Measurements from ENCODE around the gene PTS.

The PTS gene

GRCh38 chr11:112265659-112266409 lies 39.6 kb downstream of the PTS start:
- DNase-seq (ENCODE audit: low spot score) = no peak

- no peak for DNase-seq (ENCODE audit: low spot score)
Observed at GRCh38 chr11:112266410-112266778, 40.2 kb downstream of the PTS start.

- no peak for DNase-seq (ENCODE audit: low spot score)
Observed at GRCh38 chr11:112267188-112267591, 41.0 kb downstream of the PTS start.

GRCh38 chr11:112268406-112268805 lies 42.2 kb downstream of the PTS start:
- DNase-seq (ENCODE audit: low spot score) = no peak

GRCh38 chr11:112269139-112269538 lies 42.9 kb downstream of the PTS start:
- no peak for DNase-seq (ENCODE audit: low spot score)

- no peak for DNase-seq (ENCODE audit: low spot score)
Observed at GRCh38 chr11:112270551-112271180, 44.4 kb downstream of the PTS start.

GRCh38 chr11:112271242-112271641 lies 45.0 kb downstream of the PTS start:
- DNase-seq (ENCODE audit: low spot score) = no peak

GRCh38 chr11:112273066-112273465 lies 46.8 kb downstream of the PTS start:
- no peak for DNase-seq (ENCODE audit: low spot score)

GRCh38 chr11:112274007-112274783 lies 48.0 kb downstream of the PTS start:
- DNase-seq (ENCODE audit: low spot score) = no peak

GRCh38 chr11:112277029-112277428 lies 50.8 kb downstream of the PTS start:
- no peak for DNase-seq (ENCODE audit: low spot score)

- no peak for DNase-seq (ENCODE audit: low spot score)
Observed at GRCh38 chr11:112277941-112278340, 51.7 kb downstream of the PTS start.

- no peak for DNase-seq (ENCODE audit: low spot score)
Observed at GRCh38 chr11:112278803-112279202, 52.6 kb downstream of the PTS start.

GRCh38 chr11:112279901-112280267 lies 53.7 kb downstream of the PTS start:
- DNase-seq (ENCODE audit: low spot score) = peak; percentile 49

- DNase-seq (ENCODE audit: low spot score) = peak; percentile 71
Observed at GRCh38 chr11:112280268-112281126, 54.3 kb downstream of the PTS start.

- DNase-seq (ENCODE audit: low spot score) = no peak
Observed at GRCh38 chr11:112281726-112282125, 55.5 kb downstream of the PTS start.
